Stimulated activated CD8-positive, alpha-beta memory T cell treated with anti-CD3 and anti-CD28 coated beads, Interleukin-2, amount 100 ng/mL, for 1 hour (primary cell): ENCODE data around the gene TMEM209.
"Not testable (repeated sequence)": the region's sequence is repeated elsewhere in the genome, so short reads cannot be mapped to it uniquely, and the experiment has no call there.

ENCODE experiments used
- DNase-seq, 2 donors: peaks; one replicate each; pipeline ENCODE4 v3.0.0-alpha.2; 2020; ENCODE audit warnings: low read depth in 2 of 2

Gene TMEM209

GRCh38 chr7:130218806-130219620 is 13.8 kb upstream of the TMEM209 start:
- no peak for DNase-seq

GRCh38 chr7:130216750-130217149 is 11.5 kb upstream of the TMEM209 start:
- DNase-seq = no peak

GRCh38 chr7:130216025-130216424 is 10.8 kb upstream of the TMEM209 start:
- DNase-seq = no peak

GRCh38 chr7:130213828-130214227 is 8.6 kb upstream of the TMEM209 start:
- no peak for DNase-seq

- DNase-seq = no peak
These were observed 5.2 kb upstream of the TMEM209 start for GRCh38 chr7:130210181-130210935.

- DNase-seq = no peak
These were observed 3.3 kb upstream of the TMEM209 start for GRCh38 chr7:130208516-130208915.

GRCh38 chr7:130207642-130208041 is 2.4 kb upstream of the TMEM209 start, which contains the start of gene SSMEM1:
Gene SSMEM1, plus strand, starts transcription at chr7:130207860. Its CDS starts 51 bp downstream, at chr7:130207911.
- no peak for DNase-seq

GRCh38 chr7:130207033-130207432 is 1.8 kb upstream of the TMEM209 start:
- no peak for DNase-seq

GRCh38 chr7:130201796-130202195 is 3.4 kb downstream of the TMEM209 start:
- no peak for DNase-seq

GRCh38 chr7:130197094-130197493 is 8.1 kb downstream of the TMEM209 start:
- no peak for DNase-seq

GRCh38 chr7:130196476-130196875 is 8.7 kb downstream of the TMEM209 start:
- no peak for DNase-seq

GRCh38 chr7:130195396-130195795 is 9.8 kb downstream of the TMEM209 start:
- no peak for DNase-seq

- no peak for DNase-seq
These were observed 13.4 kb downstream of the TMEM209 start for GRCh38 chr7:130191791-130192190.

- DNase-seq = no peak
These were observed 15.9 kb downstream of the TMEM209 start for GRCh38 chr7:130189343-130189742.

- no peak for DNase-seq
These were observed 17.8 kb downstream of the TMEM209 start for GRCh38 chr7:130187360-130187759.

GRCh38 chr7:130184349-130184748 is 20.9 kb downstream of the TMEM209 start:
- not testable (repeated sequence) for DNase-seq

- no peak for DNase-seq
These were observed 22.2 kb downstream of the TMEM209 start for GRCh38 chr7:130182990-130183389.

GRCh38 chr7:130181263-130181605 is 24.0 kb downstream of the TMEM209 start:
- no peak for DNase-seq

GRCh38 chr7:130180571-130181262 is 24.5 kb downstream of the TMEM209 start:
- DNase-seq = no peak

- no peak for DNase-seq
These were observed 25.6 kb downstream of the TMEM209 start for GRCh38 chr7:130179631-130180030.

GRCh38 chr7:130178251-130178650 is 27.0 kb downstream of the TMEM209 start:
- no peak for DNase-seq

- DNase-seq = no peak
These were observed 30.8 kb downstream of the TMEM209 start for GRCh38 chr7:130174237-130174959.
